ENCODE results near the gene RGL1. TPM values are rescaled to one million over a fixed set of nuclear protein-coding genes. Genes with fewer than 3 reads are reported as not detected.

RGL1 gene
- total and polyA plus RNA-seq, 2 donors (not counting 3 experiments of a cell fraction or from before 2014, with no cell fraction given), result 19.8 to 35.3 TPM

DNA sequence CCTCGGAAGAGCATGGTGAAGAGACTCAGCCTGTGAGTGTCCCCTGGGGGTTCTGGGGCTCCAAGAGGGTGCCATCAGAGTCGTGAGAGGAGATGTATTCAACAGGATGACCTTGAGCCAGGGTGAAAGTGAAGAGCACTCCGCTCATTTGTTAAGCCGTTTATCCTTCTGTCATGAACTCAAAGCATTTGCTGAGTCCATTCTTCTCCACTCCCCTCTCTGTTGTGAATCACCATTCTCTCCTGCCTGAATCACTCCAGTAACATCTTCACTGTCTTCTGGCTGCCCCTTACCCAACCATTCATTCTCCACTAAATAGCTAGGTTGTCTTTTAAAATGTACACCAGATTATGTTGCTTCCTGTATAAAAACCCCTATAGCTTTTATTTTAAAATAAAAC, 102.2 kb downstream of the RGL1 start:
- Histone ChIP-seq H3K9ac (replicated peaks; ENCODE audit: extremely low read depth, insufficient read depth, low read length) (no peak overlapping the region), H3K79me2 (ENCODE audit: control insufficient read depth, insufficient read depth, low read length) (no peaks in the 10 kb centered on the region), H3K4me2 (ENCODE audit: insufficient read depth, low read length) (no peak overlapping the region), H3K4me3 (replicated peaks in 1 of 3; ENCODE audit: insufficient read depth in 1 of 3, low read depth in 1 of 3, low read length in 3 of 3) (no peak overlapping the region), H3K27ac (ENCODE audit: insufficient read depth, low read depth, low read length) (no peak overlapping the region), H4K20me1 (replicated peaks; ENCODE audit: control insufficient read depth, extremely low read depth, insufficient read depth, low read length) (no peaks in the 10 kb centered on the region), H3K27me3 (ENCODE audit: control insufficient read depth in 2 of 2, insufficient read depth in 2 of 2, low read length in 2 of 2) (no peaks in the 10 kb centered on the region), H3K9me1 (replicated peaks; ENCODE audit: control insufficient read depth, extremely low read depth, insufficient read depth, low read length) (no peaks in the 10 kb centered on the region), H2AFZ (ENCODE audit: low read depth, low read length) (no peak overlapping the region), H3K9me3 (replicated peaks; ENCODE audit: control insufficient read depth, insufficient read depth, low read length) (no peaks in the 10 kb centered on the region), H3K4me1 (ENCODE audit: control insufficient read depth, extremely low read depth, insufficient read depth, low read length) (peaks cover 2% of the 10 kb centered on the region), H3K36me3 (ENCODE audit: control insufficient read depth in 2 of 2, extremely low read depth in 1 of 2, insufficient read depth in 2 of 2, low read length in 2 of 2) (peaks cover 22 to 24% of the 10 kb centered on the region in 2 experiments)
- FAIRE-seq (no peak), DNase-seq (ENCODE audit: low read depth, low spot score) (no peak)
- CTCF ChIA-PET, result interaction anchor here (0.6 to 1.1 kb wide), 3 partner anchors 9 to 442 kb away, joined by 3 to 6 read pairs (median 3); no protein-coding TSS in a partner anchor
- dilution Hi-C loops (cut with MboI; ENCODE audit: extremely low pct_ligation_motif_present, low sequenced_read_pairs) (no loop called here), intact Hi-C loops (cut with micrococcal nuclease) (no loop called here)
- TF ChIP-seq GATA2 (IDR thresholded peaks at IDR 0.05; ENCODE audit: insufficient read depth, insufficient read length, low read depth, low read length) (no peak), FOS (IDR thresholded peaks at IDR 0.05; ENCODE audit: borderline replicate concordance, insufficient read depth, low read length) (no peak), MYC (IDR thresholded peaks at IDR 0.05; ENCODE audit: low read depth, low read length) (no peak), POLR2AphosphoS5 (IDR thresholded peaks at IDR 0.05; ENCODE audit: insufficient read depth, low read depth, low read length) (no peak), JUN (IDR thresholded peaks at IDR 0.05; ENCODE audit: borderline replicate concordance, insufficient read depth, insufficient read length, low read depth) (no peak), EZH2 (IDR thresholded peaks at IDR 0.05; ENCODE audit: borderline replicate concordance, low read depth, low read length, severe bottlenecking) (no peak), POLR2A (IDR thresholded peaks at IDR 0.05; ENCODE audit: low read depth, low read length) (no peak)
- TF ChIP-seq, protein P1, sequence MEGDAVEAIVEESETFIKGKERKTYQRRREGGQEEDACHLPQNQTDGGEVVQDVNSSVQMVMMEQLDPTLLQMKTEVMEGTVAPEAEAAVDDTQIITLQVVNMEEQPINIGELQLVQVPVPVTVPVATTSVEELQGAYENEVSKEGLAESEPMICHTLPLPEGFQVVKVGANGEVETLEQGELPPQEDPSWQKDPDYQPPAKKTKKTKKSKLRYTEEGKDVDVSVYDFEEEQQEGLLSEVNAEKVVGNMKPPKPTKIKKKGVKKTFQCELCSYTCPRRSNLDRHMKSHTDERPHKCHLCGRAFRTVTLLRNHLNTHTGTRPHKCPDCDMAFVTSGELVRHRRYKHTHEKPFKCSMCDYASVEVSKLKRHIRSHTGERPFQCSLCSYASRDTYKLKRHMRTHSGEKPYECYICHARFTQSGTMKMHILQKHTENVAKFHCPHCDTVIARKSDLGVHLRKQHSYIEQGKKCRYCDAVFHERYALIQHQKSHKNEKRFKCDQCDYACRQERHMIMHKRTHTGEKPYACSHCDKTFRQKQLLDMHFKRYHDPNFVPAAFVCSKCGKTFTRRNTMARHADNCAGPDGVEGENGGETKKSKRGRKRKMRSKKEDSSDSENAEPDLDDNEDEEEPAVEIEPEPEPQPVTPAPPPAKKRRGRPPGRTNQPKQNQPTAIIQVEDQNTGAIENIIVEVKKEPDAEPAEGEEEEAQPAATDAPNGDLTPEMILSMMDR (IDR thresholded peaks at IDR 0.05; ENCODE audit: extremely low read depth in 1 of 2, insufficient read depth in 1 of 2, low read depth in 1 of 2, low read length in 2 of 2), result no peak
- TF ChIP-seq, protein P2, sequence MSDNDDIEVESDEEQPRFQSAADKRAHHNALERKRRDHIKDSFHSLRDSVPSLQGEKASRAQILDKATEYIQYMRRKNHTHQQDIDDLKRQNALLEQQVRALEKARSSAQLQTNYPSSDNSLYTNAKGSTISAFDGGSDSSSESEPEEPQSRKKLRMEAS (IDR thresholded peaks at IDR 0.05; ENCODE audit: insufficient read depth, insufficient read length), result no peak
- BruUV-seq (replicated peaks), result no TSS peak
- POLR2A ChIA-PET, result no interaction called here

All from endothelial cell of umbilical vein (primary cell).